GM18867 (cell line): Measurements from ENCODE around the gene ZMIZ1.
A peak's percentile ranks its signal among the peaks of the same experiment; 100 is the strongest.

Experiments
- ATAC-seq: cut with Tn5 transposase; IDR thresholded peaks from one replicate; pipeline ENCODE4 v1.9.1; 2021; ENCODE audit warnings: mild to moderate bottlenecking, moderate library complexity; ENCODE audit not compliant: unreplicated experiment

Gene ZMIZ1

GRCh38 chr10:79050896-79051555, 17.7 kb upstream of the ZMIZ1 start:
- no peak for ATAC-seq

GRCh38 chr10:79051766-79052165, 17.0 kb upstream of the ZMIZ1 start:
- no peak for ATAC-seq

DNA sequence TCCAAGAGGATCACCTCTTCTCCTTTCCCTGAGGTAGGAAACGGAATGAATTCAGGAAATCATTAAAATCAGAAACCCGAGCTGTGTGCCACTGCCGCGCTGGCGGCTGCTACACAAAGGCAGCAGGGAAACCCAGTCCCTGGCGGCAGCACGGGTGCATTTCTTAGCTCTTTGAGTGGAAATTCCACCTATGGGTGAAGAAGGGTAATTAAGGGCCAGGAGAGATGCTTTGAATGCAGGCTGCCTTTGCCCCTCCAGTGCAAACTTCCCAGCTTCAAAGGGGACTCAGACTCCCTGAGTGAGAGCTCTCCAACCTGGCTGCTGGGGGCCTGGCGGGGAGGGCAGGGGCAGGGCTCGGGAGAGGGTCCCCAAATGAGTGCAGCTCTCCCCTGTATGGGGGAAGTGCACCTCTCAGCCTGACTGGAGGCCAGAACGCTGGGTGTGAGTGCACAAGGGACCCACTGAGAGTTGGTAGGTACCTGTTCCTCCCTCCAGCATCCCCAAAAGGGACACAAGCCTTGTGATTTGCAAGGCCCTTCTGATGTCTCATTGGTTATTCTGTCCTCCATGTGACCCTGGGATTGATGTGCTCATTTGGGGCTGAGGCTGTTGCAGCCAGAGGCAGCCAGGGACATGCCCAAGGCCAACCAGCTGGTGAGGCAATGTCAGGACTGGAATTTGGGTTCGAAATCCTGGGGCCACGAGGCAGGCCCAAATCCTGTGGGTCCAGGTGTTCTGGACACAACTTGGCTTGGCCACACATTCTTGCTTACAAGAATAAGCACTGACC, 16.3 kb upstream of the ZMIZ1 start:
- peak; percentile 59 for ATAC-seq

GRCh38 chr10:79053081-79053434, 15.7 kb upstream of the ZMIZ1 start:
- no peak for ATAC-seq

GRCh38 chr10:79053481-79054202, 15.1 kb upstream of the ZMIZ1 start:
- no peak for ATAC-seq

GRCh38 chr10:79054203-79055099, 14.3 kb upstream of the ZMIZ1 start:
- no peak for ATAC-seq

- ATAC-seq = no peak
Measured at GRCh38 chr10:79055100-79055782, 13.5 kb upstream of the ZMIZ1 start.

- ATAC-seq = no peak
Measured at GRCh38 chr10:79055892-79056291, 12.9 kb upstream of the ZMIZ1 start.

GRCh38 chr10:79056361-79056735, 12.4 kb upstream of the ZMIZ1 start:
- ATAC-seq = no peak

DNA sequence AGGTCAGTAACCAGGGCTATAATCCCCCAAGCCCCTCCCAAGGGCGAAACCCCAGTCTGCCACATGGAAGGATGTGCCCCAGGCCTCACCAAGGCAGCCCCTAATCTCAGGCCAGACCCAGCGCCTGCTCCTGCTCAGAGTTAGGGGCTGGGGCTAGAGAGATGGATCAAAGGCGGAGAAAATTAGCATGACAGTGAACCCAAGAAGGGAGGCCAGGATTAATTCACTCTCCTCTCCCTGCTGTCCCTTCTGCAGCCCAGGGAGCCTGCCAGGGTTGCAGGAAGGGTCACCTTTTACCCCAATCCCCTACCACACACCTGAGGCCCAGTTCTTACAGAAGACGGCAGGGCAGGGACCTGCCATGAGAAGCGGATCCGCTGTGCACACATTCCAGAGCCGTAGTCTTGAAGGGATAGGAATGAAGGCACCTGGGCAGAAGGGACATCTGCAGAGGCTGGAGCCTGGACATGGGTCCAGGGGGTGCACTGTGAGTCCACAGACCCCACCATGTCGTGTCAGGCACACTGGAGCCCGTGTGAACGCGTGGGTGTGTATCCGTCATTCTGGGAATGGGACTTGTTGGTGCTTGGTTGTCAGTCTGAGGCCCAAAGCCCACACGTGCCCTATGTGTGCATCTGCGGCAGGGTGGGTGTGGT, 11.9 kb upstream of the ZMIZ1 start:
- no peak for ATAC-seq

GRCh38 chr10:79057481-79058275, 11.1 kb upstream of the ZMIZ1 start:
- no peak for ATAC-seq

DNA sequence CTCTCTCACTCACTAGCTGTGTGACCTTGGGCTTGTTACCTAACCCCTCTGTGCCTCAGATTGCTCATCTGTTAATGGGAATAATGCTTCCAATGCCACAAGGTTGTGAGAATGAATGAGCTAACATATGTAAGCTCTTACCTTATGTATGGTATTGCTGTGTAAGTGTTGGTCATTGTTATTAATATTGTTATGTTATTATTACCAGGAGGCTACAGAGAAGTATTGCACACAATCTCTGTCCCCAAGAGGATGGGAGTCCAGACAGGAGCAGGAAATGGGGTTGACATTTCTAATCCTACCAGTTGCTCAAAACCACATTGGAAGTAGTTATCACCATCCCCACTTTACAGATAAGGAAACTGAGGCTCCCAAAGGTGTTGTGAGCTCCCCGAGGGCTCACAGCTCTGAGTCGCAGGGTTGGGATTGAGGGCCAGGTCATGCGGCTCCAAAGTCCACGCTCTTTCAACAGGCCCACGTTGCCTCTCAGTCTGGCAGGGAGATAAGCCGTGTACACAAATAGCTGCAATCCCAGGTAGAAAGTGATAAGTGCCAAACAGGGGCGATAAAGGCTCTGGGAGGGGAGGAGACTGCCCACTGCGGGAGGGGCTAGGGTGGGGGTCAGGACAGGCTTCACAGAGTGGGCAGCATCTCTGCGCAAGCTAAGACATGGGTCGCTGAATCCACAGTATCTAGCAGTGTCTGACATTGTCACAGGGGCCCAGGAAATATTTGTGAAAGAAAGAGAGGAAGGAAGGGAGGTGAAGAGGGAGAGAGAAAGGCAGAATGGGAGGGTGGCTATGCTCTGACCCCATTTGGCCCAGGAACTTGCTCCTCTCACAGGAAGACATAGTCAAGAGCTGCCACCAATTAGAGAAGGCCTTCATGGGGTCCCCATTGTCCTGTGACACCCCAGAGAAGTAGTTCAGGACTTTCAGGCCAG, 9.6 kb upstream of the ZMIZ1 start:
- ATAC-seq = no peak

DNA sequence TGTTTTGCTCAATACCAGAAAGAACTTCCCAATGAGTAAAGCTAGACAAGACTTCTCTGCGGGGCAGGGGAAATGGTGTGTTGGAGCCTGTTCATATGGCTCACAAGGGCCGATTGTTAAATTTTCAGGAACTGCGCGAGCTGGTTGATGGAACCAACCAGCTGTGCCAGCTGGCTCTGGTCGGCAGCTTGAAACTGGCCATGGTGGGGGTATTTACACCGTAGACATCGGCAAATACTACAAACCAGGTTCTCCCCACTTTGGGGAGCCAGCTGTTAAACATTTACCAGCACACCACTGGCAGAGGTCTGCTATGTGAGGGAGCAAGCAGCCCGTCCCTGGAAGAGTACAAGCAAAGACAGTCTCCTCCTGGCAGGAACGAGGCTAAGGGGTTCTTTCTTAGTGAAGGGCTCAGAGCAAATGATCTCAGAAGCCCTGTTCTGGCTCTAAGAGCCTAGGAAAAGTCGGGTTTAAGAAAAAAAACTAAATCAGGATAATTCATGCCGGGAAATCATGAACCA, 8.8 kb upstream of the ZMIZ1 start:
- no peak for ATAC-seq

GRCh38 chr10:79060641-79061255, 8.0 kb upstream of the ZMIZ1 start:
- no peak for ATAC-seq

GRCh38 chr10:79061441-79062315, 7.1 kb upstream of the ZMIZ1 start:
- no peak for ATAC-seq

GRCh38 chr10:79063071-79063491, 5.7 kb upstream of the ZMIZ1 start:
- ATAC-seq = no peak
